WTC11 (cell line): ENCODE data around the gene CXCR3. TPM values are rescaled to one million over a fixed set of nuclear protein-coding genes. Genes with fewer than 3 reads are reported as not detected.
"Not testable (repeated sequence)": the region's sequence is repeated elsewhere in the genome, so short reads cannot be mapped to it uniquely, and the experiment has no call there.

Source experiments
- ATAC-seq: fragments of 200-7000 bp; cut with Tn5 transposase; 2 replicates; pipeline ENCODE4 v1.10.0; 2021; ENCODE audit warnings: mild to moderate bottlenecking, moderate library complexity
- CTCF ChIA-PET: fragments of 300-600 bp; sonication (Branson Sonifier 250); formaldehyde crosslinking; loops from one replicate; lab custom pipeline; 2021; ENCODE audit warnings: antibody characterized with exemption; lab: Charles Lee
- POLR2A ChIA-PET: fragments of 350-600 bp; sonication (Branson Sonifier 250); formaldehyde crosslinking; loops from one replicate; lab custom pipeline; 2021; ENCODE audit warnings: antibody characterized with exemption; lab: Charles Lee
- DNase-seq: peaks from one replicate; pipeline ENCODE4 v3.0.0; 2021; ENCODE audit warnings: low spot score
- H3K27ac Mint-ChIP-seq: 2 replicates; pipeline ENCODE4 v1.8.0; 2021; ENCODE audit warnings: mixed read lengths
- H3K27me3 Mint-ChIP-seq: 2 replicates; pipeline ENCODE4 v1.8.0; 2021; ENCODE audit warnings: low read depth, mild to moderate bottlenecking, moderate library complexity, mixed read lengths
- H3K36me3 Mint-ChIP-seq: 2 replicates; pipeline ENCODE4 v1.8.0; 2021; ENCODE audit warnings: mixed read lengths
- H3K4me1 Mint-ChIP-seq: 2 replicates; pipeline ENCODE4 v1.8.0; 2022; ENCODE audit warnings: mixed read lengths
- H3K4me3 Mint-ChIP-seq: 2 replicates; pipeline ENCODE4 v1.8.0; 2021; ENCODE audit warnings: mild to moderate bottlenecking, moderate library complexity, mixed read lengths
- H3K9me3 Mint-ChIP-seq: 2 replicates; pipeline ENCODE4 v1.8.0; 2021; ENCODE audit warnings: mixed read lengths
- total RNA-seq: library from RNA; stranded (reverse); gene quantifications from 3 replicates; pipeline ENCODE4 v1.2.3, GENCODE V29; 2021

Gene CXCR3
- total RNA-seq, 1 experiment from 2014 or later = 0.11 TPM

DNA sequence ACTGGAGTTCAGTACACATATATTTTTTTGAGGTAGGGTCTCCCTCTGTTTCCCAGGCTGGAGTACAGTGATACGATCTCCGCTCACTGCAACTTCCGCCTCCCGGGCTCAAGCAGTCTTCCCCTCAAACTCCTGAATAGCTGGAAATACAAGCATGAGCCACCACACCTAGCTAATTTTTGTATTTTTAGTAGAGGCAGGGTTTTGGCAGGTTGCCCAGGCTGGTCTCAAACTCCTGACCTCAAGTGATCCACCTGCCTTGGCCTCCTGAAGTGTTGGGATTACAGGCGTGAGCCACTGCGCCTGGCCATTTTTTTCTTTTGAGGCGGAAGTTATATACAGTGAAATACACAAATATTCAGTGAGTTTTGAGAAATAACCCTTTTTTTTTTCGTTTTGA is 46.9 kb downstream of the CXCR3 start:
- POLR2A ChIA-PET, ATAC-seq: not testable (repeated sequence)

More for the DNA sequence above, 46.9 kb downstream of the CXCR3 start:
- H3K27ac Mint-ChIP-seq, CTCF ChIA-PET, H3K9me3 Mint-ChIP-seq, DNase-seq, H3K27me3 Mint-ChIP-seq, H3K4me3 Mint-ChIP-seq, H3K4me1 Mint-ChIP-seq: not testable (repeated sequence)
- peaks cover 70% of the 10 kb centered on the region for H3K36me3 Mint-ChIP-seq

Other genes with a start within 250 kb of the CXCR3 start
- gene OGT, start 85.4 kb downstream of the CXCR3 start, total RNA-seq = 121 to 141 TPM (median 126 TPM) in 3 replicates
- 1.0 to 1.6 TPM (median 1.3 TPM) in 3 replicates for gene GCNA, start 40.1 kb downstream of the CXCR3 start, total RNA-seq
- not detected in 3 replicates for gene CXorf49, start 99.8 kb upstream of the CXCR3 start, total RNA-seq
- not detected in 3 replicates for gene CXorf49B, start 144.8 kb upstream of the CXCR3 start, total RNA-seq